ENCODE measurements around the gene HNRNPUL1. TPM values are rescaled to one million over a fixed set of nuclear protein-coding genes. Genes with fewer than 3 reads are reported as not detected.

The HNRNPUL1 gene
- total and polyA plus RNA-seq, 3 donors from 2014 or later: 192 to 230 (median 197) TPM

GRCh38 chr19:41316306-41316920, 52.2 kb downstream of the HNRNPUL1 start:
- no peaks in the 10 kb centered on the region for H3K36me3 ChIP-seq (ENCODE audit: low read depth, missing control alignments)
- TF ChIP-seq CTCF (IDR thresholded peaks at IDR 0.05): no peak
- TF ChIP-seq POLR2A (IDR thresholded peaks at IDR 0.05): no peak
- 94 to 95% methylated on average over 12 to 24 of the region's 24 CpGs for WGBS, 2 donors
- no peak overlapping the region for H3K4me3 ChIP-seq
- intact Hi-C loops (cut with DNase I; ENCODE audit: low total_unique reads): no loop called here
- H3K9me3 ChIP-seq: no peaks in the 10 kb centered on the region
- no peak overlapping the region for H3K27ac ChIP-seq
- DNase-seq: no peak
- H3K4me1 ChIP-seq: peaks cover 7% of the 10 kb centered on the region
- H3K27me3 ChIP-seq: no peaks in the 10 kb centered on the region

- DNase-seq: no peak
- no peak overlapping the region for H3K27ac ChIP-seq
- peaks cover 32% of the 10 kb centered on the region for H3K4me1 ChIP-seq
- no peaks in the 10 kb centered on the region for H3K27me3 ChIP-seq
- 80 to 88% methylated on average over 15 to 19 of the region's 19 CpGs for WGBS, 2 donors
- H3K9me3 ChIP-seq: no peaks in the 10 kb centered on the region
- TF ChIP-seq CTCF (IDR thresholded peaks at IDR 0.05) (no peak), POLR2A (IDR thresholded peaks at IDR 0.05) (no peak)
- no peaks in the 10 kb centered on the region for H3K36me3 ChIP-seq (ENCODE audit: low read depth, missing control alignments)
- H3K4me3 ChIP-seq: no peak overlapping the region
- intact Hi-C loops (cut with DNase I; ENCODE audit: low total_unique reads): no loop called here
Measured at GRCh38 chr19:41318696-41319499, 54.7 kb downstream of the HNRNPUL1 start.

- H3K36me3 ChIP-seq (ENCODE audit: low read depth, missing control alignments): no peaks in the 10 kb centered on the region
Measured at GRCh38 chr19:41319500-41320184, 55.5 kb downstream of the HNRNPUL1 start.

GRCh38 chr19:41320185-41320518, 56.0 kb downstream of the HNRNPUL1 start:
- WGBS, 2 donors: 65 to 71% methylated on average over 7 to 11 of the region's 11 CpGs
- Histone ChIP-seq H3K4me3 (no peak overlapping the region), H3K4me1 (peaks cover 44% of the 10 kb centered on the region), H3K36me3 (ENCODE audit: low read depth, missing control alignments) (no peaks in the 10 kb centered on the region), H3K27ac (no peak overlapping the region), H3K9me3 (no peaks in the 10 kb centered on the region), H3K27me3 (no peaks in the 10 kb centered on the region)
- TF ChIP-seq POLR2A (IDR thresholded peaks at IDR 0.05) (no peak), CTCF (IDR thresholded peaks at IDR 0.05) (no peak)
- no peak for DNase-seq
- intact Hi-C loops (cut with DNase I; ENCODE audit: low total_unique reads): no loop called here

More at GRCh38 chr19:41319500-41320184, 55.5 kb downstream of the HNRNPUL1 start:
- TF ChIP-seq POLR2A (IDR thresholded peaks at IDR 0.05) (no peak), CTCF (IDR thresholded peaks at IDR 0.05) (no peak)
- intact Hi-C loops (cut with DNase I; ENCODE audit: low total_unique reads): no loop called here
- H3K27ac ChIP-seq: no peak overlapping the region
- 77 to 79% methylated on average over 18 to 20 of the region's 20 CpGs for WGBS, 2 donors
- no peak for DNase-seq
- no peaks in the 10 kb centered on the region for H3K9me3 ChIP-seq
- H3K4me3 ChIP-seq: no peak overlapping the region
- H3K27me3 ChIP-seq: no peaks in the 10 kb centered on the region
- H3K4me1 ChIP-seq: peaks cover 39% of the 10 kb centered on the region
